ENCODE measurements around the gene IQGAP3. TPM values are rescaled to one million over a fixed set of nuclear protein-coding genes. Genes with fewer than 3 reads are reported as not detected.
A peak's percentile ranks its signal among the peaks of the same experiment; 100 is the strongest.

IQGAP3 gene
- total and polyA plus RNA-seq, 7 donors: 0.01 to 0.24 (median 0.08) TPM

DNA sequence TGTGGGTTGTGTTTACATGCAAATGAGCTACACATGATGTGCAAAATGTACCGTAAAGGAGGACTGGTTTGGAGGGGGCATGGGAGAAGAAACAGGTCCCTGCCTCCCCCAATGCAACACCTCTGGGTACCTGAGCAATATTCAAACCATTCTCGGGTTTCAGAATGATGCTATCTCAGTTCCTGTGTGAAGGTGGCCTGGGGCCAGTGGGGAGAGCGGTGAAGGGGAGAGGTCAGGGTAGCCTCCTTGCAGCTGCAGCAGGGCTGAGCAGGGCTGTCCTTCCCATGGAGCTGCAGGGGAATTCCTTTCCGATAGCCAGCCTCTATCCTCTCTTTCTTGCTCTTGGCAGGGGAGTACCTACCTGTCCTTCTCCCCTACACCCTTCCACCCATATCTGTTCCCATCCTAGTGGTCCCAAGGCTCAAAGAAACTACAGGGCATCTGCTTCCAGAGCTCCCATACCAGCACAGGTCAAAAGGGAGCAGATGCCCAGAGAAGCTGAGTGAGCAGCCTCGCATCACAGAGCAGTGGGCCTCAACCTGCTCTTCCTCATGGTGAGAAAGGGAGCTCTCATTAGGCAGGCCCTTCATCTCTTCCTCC lies 83.7 kb downstream of the IQGAP3 start:
- Histone ChIP-seq H3K4me3 (peak overlapping the region; percentile 98), H3K36me3 (ENCODE audit: insufficient read depth in 1 of 2, low read depth in 1 of 2) (peaks cover 0 to 22% of the 10 kb centered on the region in 2 donors), H3K27me3 (ENCODE audit: insufficient read depth in 3 of 3, low read length in 2 of 3) (no peaks in the 10 kb centered on the region), H3K4me1 (peaks cover 91% of the 10 kb centered on the region), H3K9me3 (no peaks in the 10 kb centered on the region), H3K27ac (peak overlapping the region; percentile 99)
- no peak for DNase-seq
- no peak for ATAC-seq
- intact Hi-C loops (cut with DNase I): no loop called here
- TF ChIP-seq, protein P1, sequence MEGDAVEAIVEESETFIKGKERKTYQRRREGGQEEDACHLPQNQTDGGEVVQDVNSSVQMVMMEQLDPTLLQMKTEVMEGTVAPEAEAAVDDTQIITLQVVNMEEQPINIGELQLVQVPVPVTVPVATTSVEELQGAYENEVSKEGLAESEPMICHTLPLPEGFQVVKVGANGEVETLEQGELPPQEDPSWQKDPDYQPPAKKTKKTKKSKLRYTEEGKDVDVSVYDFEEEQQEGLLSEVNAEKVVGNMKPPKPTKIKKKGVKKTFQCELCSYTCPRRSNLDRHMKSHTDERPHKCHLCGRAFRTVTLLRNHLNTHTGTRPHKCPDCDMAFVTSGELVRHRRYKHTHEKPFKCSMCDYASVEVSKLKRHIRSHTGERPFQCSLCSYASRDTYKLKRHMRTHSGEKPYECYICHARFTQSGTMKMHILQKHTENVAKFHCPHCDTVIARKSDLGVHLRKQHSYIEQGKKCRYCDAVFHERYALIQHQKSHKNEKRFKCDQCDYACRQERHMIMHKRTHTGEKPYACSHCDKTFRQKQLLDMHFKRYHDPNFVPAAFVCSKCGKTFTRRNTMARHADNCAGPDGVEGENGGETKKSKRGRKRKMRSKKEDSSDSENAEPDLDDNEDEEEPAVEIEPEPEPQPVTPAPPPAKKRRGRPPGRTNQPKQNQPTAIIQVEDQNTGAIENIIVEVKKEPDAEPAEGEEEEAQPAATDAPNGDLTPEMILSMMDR (IDR thresholded peaks at IDR 0.05): no peak
- WGBS, 3 donors: 32 to 37% (median 35%) methylated on average over 5 of the region's 5 CpGs

GRCh38 chr1:156487862-156488261 lies 84.5 kb downstream of the IQGAP3 start:
- intact Hi-C loops (cut with DNase I): no loop called here
- H3K36me3 ChIP-seq (ENCODE audit: insufficient read depth in 1 of 2, low read depth in 1 of 2): peaks cover 0 to 28% of the 10 kb centered on the region in 2 donors
- 50 to 73% (median 53%) methylated on average over 4 of the region's 4 CpGs for WGBS, 3 donors

GRCh38 chr1:156486421-156487344 lies 85.7 kb downstream of the IQGAP3 start:
- H3K27ac ChIP-seq: peak overlapping the region; percentile 99
- WGBS, 3 donors: 67 to 72% (median 69%) methylated on average over 7 of the region's 7 CpGs
- H3K36me3 ChIP-seq (ENCODE audit: insufficient read depth in 1 of 2, low read depth in 1 of 2): peaks cover 0 to 39% of the 10 kb centered on the region in 2 donors

More at GRCh38 chr1:156487862-156488261, 84.5 kb downstream of the IQGAP3 start:
- no peaks in the 10 kb centered on the region for H3K27me3 ChIP-seq (ENCODE audit: insufficient read depth in 3 of 3, low read length in 2 of 3)
- DNase-seq (no peak), ATAC-seq (peak in 3 of 4 donors; percentile 2 to 18 (median 7))
- peaks cover 91% of the 10 kb centered on the region for H3K4me1 ChIP-seq
- H3K4me3 ChIP-seq: peak overlapping the region; percentile 98
- peak overlapping the region; percentile 99 for H3K27ac ChIP-seq
- TF ChIP-seq, protein P1 (IDR thresholded peaks at IDR 0.05): no peak
- no peaks in the 10 kb centered on the region for H3K9me3 ChIP-seq

DNA sequence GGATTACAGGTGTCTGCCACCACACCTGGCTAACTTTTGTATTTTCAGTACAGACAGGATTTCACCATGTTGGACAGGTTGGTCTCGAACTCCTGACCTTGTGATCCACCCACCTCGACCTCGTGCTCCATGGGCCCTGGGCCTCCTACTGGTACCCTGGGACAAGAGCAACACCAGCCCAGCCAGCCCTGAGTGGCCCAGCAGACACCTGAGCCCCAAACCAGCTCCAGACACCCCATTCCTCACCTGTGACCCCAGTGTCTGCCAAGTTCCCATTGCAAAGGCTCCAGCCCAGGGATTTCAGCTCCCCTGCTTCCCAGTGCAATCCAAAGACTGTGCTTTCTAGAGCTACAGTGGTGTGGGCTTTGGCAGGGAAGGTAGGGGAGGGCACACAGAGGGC lies 86.4 kb downstream of the IQGAP3 start:
- no peaks in the 10 kb centered on the region for H3K9me3 ChIP-seq
- 73 to 88% (median 82%) methylated on average over 3 of the region's 3 CpGs for WGBS, 3 donors
- no peak overlapping the region for H3K4me3 ChIP-seq
- peaks cover 0 to 46% of the 10 kb centered on the region in 2 donors for H3K36me3 ChIP-seq (ENCODE audit: insufficient read depth in 1 of 2, low read depth in 1 of 2)
- H3K27me3 ChIP-seq (ENCODE audit: insufficient read depth in 3 of 3, low read length in 2 of 3): no peaks in the 10 kb centered on the region
- intact Hi-C loops (cut with DNase I): no loop called here
- H3K27ac ChIP-seq: peak overlapping the region; percentile 43
- H3K4me1 ChIP-seq: peaks cover 91% of the 10 kb centered on the region
- ATAC-seq (no peak), DNase-seq (peak in 1 of 2 donors; percentile 41)
- TF ChIP-seq, protein P1 (IDR thresholded peaks at IDR 0.05): no peak

More at GRCh38 chr1:156486421-156487344, 85.7 kb downstream of the IQGAP3 start:
- no peak for DNase-seq
- ATAC-seq: no peak
- peaks cover 91% of the 10 kb centered on the region for H3K4me1 ChIP-seq
- H3K27me3 ChIP-seq (ENCODE audit: insufficient read depth in 3 of 3, low read length in 2 of 3): no peaks in the 10 kb centered on the region
- no peaks in the 10 kb centered on the region for H3K9me3 ChIP-seq
- intact Hi-C loops (cut with DNase I): no loop called here
- H3K4me3 ChIP-seq: no peak overlapping the region
- TF ChIP-seq, protein P1 (IDR thresholded peaks at IDR 0.05): no peak

Measured in psoas muscle (tissue), 8 donors.